GM18867 (cell line): Measurements from ENCODE around the gene PUS7.
A peak's percentile ranks its signal among the peaks of the same experiment; 100 is the strongest.
"Not testable (repeated sequence)": the region's sequence is repeated elsewhere in the genome, so short reads cannot be mapped to it uniquely, and the experiment has no call there.

Experiments used
- ATAC-seq: cut with Tn5 transposase; IDR thresholded peaks from one replicate; pipeline ENCODE4 v1.9.1; 2021; ENCODE audit warnings: mild to moderate bottlenecking, moderate library complexity; ENCODE audit not compliant: unreplicated experiment

PUS7 gene

DNA sequence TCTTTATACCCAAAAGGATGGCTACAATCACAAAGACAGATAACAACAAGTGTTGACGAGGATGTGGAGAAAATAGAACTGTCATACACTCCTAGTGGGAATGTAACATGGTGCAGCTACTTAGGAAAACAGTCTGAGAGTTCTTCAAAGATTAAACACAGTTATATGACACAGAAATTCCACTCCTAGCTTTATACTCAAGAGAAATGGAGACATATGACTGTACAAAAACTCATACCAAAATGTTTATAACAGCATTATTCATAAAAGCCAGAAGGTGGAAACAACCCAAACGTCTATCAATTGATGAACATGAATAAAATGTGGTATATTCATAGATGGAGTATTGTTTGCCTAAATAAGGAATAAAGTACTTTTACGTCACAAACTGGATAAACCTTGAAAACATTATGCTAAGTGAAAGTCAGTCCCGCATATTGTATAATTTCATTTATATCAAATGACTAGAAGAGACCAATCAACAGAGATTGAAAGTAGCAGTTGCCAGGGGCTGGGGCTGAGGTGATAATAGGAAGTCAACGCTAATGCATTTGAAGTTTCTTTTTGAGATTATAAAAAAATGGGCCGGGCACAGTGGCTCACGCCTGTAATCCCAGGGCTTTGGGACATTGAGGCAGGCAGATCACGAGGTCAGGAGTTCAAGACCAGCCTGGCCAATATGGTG lies 71.8 kb downstream of the PUS7 start:
- no peak for ATAC-seq

DNA sequence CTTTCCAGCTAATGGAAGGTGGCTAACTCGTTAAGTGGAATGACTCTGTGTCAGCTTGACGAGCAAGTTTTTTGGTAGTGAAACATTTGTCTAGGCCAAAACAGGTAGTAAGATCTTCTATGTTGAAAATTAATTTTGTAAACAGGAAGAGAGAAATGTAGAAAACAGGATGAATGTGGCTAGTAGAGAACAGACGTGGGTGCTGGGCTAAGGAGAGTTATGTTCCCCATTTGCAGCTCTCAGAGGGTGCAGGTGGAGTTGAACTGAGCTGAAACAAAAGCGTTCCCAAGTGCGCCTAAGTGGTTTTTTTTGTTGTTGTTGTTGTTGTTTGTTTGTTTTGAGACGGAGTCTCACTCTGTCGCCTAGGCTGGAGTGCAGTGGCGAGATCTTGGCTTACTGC lies 73.9 kb downstream of the PUS7 start:
- peak; percentile 67 for ATAC-seq

DNA sequence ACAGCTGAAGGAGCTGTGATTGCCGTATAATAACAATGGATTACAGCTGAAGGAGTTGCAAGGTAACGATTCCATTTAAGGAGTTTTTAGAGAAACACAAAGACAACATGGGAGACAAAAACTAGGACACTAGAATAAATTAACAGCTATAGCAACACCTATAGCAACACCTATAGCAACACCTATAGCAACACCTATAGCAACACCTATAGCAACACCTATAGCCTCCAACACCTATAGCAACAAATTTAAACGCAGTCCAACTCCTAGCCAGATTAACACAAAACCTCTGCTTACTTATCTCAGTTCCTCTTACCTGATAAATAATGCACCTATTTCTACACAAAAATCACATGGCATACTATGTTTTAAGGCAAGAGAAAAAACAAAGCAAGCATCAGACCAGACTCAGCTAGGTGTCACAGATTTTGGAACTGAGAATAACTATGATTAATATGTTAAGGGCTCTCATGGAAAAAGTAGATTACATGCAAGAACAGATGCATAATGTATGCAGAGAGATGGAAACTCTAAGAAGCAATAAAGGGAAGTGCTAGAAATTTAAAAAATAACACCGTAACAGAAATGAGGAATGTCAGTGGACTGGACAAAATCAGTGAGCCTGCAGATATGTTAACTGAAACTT lies 77.6 kb downstream of the PUS7 start:
- ATAC-seq = no peak

GRCh38 chr7:105442214-105442613 lies 79.9 kb downstream of the PUS7 start:
- ATAC-seq = not testable (repeated sequence)

GRCh38 chr7:105439174-105439893 lies 82.7 kb downstream of the PUS7 start:
- no peak for ATAC-seq

DNA sequence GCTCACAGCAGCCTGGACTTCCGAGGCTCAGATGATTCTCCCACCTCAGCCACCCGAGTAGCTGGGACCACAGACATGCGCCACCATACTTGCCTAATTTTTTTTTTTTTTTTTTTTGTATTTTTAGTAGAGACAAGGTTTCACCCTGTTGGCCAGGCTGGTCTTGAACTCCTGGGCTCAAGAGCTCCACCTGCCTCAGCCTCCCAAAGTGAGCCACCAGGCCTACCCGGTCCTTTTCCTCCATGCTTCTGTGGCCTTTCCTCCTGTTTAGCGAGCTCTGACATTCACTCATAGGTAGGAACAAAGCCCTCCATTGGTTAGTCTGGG lies 83.3 kb downstream of the PUS7 start:
- ATAC-seq = no peak

DNA sequence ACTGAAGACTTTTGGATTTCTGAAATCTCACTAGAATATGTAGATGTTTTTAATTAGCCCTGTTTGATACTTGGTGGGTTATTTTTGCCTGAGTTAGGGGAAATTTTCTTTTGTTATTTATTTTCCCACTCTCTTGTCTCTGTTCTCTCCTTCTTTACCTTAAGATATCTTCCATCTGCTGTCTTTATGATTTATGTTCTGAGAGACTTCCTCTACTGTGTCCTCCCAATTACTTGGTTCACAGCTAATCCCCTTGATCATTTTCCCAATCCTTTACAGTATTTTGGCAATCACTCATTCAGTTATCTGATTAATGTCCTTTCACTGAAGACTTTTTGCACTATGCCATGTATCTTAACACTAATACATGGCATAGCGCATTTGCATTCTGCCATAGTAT lies 83.8 kb downstream of the PUS7 start:
- ATAC-seq = no peak

- not testable (repeated sequence) for ATAC-seq
These were observed 84.7 kb downstream of the PUS7 start for GRCh38 chr7:105437356-105437755.

- peak; percentile 56 for ATAC-seq
These were observed 92.1 kb downstream of the PUS7 start for GRCh38 chr7:105429746-105430612.

DNA sequence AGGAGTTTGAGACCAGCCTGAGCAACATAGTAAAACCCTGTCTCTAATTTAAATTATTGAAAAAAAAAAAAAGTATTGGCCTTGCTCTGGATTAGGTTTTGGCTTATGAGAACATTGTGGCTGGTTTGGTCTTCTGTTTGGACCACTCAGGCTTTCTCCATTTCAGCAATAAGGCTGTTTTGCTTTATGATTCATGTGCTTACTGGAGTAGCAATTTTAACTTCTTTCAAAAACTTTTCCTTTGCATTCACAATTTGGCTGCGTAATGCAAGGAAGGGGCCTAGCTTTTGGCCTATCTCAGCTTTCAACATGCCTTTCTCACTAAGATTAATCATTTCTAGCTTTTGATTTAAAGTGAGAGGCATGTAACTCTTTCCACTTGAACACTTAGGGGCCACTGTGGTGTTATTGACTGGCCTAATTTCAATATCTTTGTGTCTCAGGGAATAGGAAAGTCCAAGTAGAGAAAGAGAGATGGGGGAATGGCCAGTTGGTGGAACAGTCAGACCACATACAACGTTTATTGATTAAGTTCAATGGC lies 95.4 kb downstream of the PUS7 start:
- no peak for ATAC-seq

- no peak for ATAC-seq
These were observed 98.1 kb downstream of the PUS7 start for GRCh38 chr7:105423987-105424386.

DNA sequence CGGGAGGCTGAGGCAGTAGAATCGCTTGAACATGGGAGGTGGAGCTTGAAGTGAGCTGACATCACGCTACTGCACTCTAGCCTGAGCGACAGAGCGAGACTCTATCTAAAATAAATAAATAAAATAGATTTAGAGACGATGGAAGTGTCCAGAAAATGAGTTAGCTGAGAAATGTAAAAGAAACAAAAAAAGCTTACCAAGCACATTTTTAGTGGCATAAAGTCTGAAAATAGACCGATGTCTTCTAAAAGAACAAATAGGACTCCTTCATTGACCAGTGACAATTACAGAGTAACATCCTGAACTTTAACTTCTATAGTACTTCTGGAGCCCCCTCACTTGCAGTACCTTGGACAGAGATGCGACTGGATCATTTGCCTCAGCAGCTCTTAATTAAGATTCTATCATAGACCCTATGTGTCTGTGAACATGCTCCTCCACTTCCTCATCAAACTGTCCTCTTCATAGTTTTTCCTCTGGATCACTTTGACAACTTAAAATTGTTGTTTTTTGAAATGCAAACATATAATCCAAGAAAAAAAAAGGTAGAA lies 108.1 kb downstream of the PUS7 start:
- ATAC-seq = no peak

GRCh38 chr7:105410774-105411173 lies 111.3 kb downstream of the PUS7 start:
- ATAC-seq = not testable (repeated sequence)

- ATAC-seq = not testable (repeated sequence)
These were observed 112.3 kb downstream of the PUS7 start for GRCh38 chr7:105409775-105410174.

GRCh38 chr7:105408791-105409410 lies 113.2 kb downstream of the PUS7 start:
- no peak for ATAC-seq
